OCI-LY1 (cell line): ENCODE measurements around the gene SDC3.
A peak's percentile ranks its signal among the peaks of the same experiment; 100 is the strongest.

Source experiments
- H2AFZ ChIP-seq: fragments of 200-600 bp; sonication (generic), shearing (Covaris generic); 2 replicates; pipeline ENCODE4 v1.6.0; 2014; ENCODE audit warnings: antibody characterized with exemption, mild to moderate bottlenecking, low read length
- H3F3A ChIP-seq: fragments of 200-600 bp; sonication (generic), shearing (Covaris generic); 2 replicates; pipeline ENCODE4 v1.6.0; 2014; ENCODE audit warnings: mild to moderate bottlenecking, antibody characterized with exemption, low read length, moderate library complexity; ENCODE audit not compliant: insufficient read depth
- H3K27ac ChIP-seq: fragments of 200-600 bp; sonication (generic); 2 replicates; pipeline ENCODE4 v1.5.1; 2014; ENCODE audit warnings: low read length, mixed run types, mild to moderate bottlenecking, low read depth; ENCODE audit not compliant: poor library complexity, severe bottlenecking
- H3K27me3 ChIP-seq: fragments of 200-600 bp; sonication (generic); 2 replicates; pipeline ENCODE4 v1.6.0; 2014; ENCODE audit warnings: antibody characterized with exemption, mild to moderate bottlenecking, low read length, moderate library complexity; ENCODE audit not compliant: insufficient read depth
- H3K36me3 ChIP-seq: fragments of 200-600 bp; sonication (generic); 2 replicates; pipeline ENCODE4 v1.6.1; 2014; ENCODE audit warnings: mild to moderate bottlenecking, antibody characterized with exemption, low read length, moderate library complexity, mixed read lengths; ENCODE audit not compliant: insufficient read depth
- H3K4me1 ChIP-seq: fragments of 200-600 bp; sonication (generic); 2 replicates; pipeline ENCODE4 v1.5.1; 2014; ENCODE audit warnings: mild to moderate bottlenecking, low read length, moderate library complexity; ENCODE audit not compliant: insufficient read depth, severe bottlenecking
- H3K4me2 ChIP-seq: fragments of 200-600 bp; sonication (generic), shearing (Covaris generic); 2 replicates; pipeline ENCODE4 v1.6.1; 2014; ENCODE audit warnings: low read length
- H3K4me3 ChIP-seq: fragments of 200-600 bp; sonication (generic); 2 replicates; pipeline ENCODE4 v1.5.1; 2014; ENCODE audit warnings: low read length, low read depth, mild to moderate bottlenecking, mixed read lengths; ENCODE audit not compliant: poor library complexity, severe bottlenecking
- H3K79me2 ChIP-seq: fragments of 200-600 bp; shearing (Covaris generic); 2 replicates; pipeline ENCODE4 v1.6.1; 2016; ENCODE audit warnings: mixed run types, low read length, mixed read lengths; ENCODE audit not compliant: insufficient read depth
- H3K9ac ChIP-seq: fragments of 200-600 bp; sonication (generic), shearing (Covaris generic); 2 replicates; pipeline ENCODE4 v1.6.1; 2014; ENCODE audit warnings: mild to moderate bottlenecking, low read length, mixed read lengths
- H3K9me2 ChIP-seq: fragments of 200-600 bp; sonication (generic), shearing (Covaris generic); 2 replicates; pipeline ENCODE4 v1.6.1; 2014; ENCODE audit warnings: low read depth, mild to moderate bottlenecking, low read length, mixed read lengths
- H3K9me3 ChIP-seq: fragments of 200-600 bp; shearing (Covaris generic); 2 replicates; pipeline ENCODE4 v1.6.1; 2014; ENCODE audit warnings: low read length, mixed read lengths
- H4K20me1 ChIP-seq: fragments of 200-600 bp; sonication (generic), shearing (Covaris generic); 2 replicates; pipeline ENCODE4 v1.6.0; 2016; ENCODE audit warnings: mild to moderate bottlenecking, low read length; ENCODE audit not compliant: insufficient read depth
- EZH2 ChIP-seq: fragments of 200-600 bp; sonication (generic), shearing (Covaris generic); IDR thresholded peaks from 2 replicates; pipeline ENCODE4 v1.8.0; 2017; ENCODE audit warnings: borderline replicate concordance, mixed run types, mild to moderate bottlenecking, antibody characterized with exemption, low read length, moderate library complexity, mixed read lengths
- TF ChIP-seq, protein P1 (sequence below): fragments of 200-600 bp; sonication (generic), shearing (Covaris generic); IDR thresholded peaks from 2 replicates; pipeline ENCODE4 v1.5.1; 2017; ENCODE audit warnings: mild to moderate bottlenecking, antibody characterized with exemption, low read length, moderate library complexity, mixed read lengths

SDC3 gene

GRCh38 chr1:30929944-30930525 lies 21.5 kb upstream of the SDC3 start:
- Histone ChIP-seq H3K9me3 (no peaks in the 10 kb centered on the region), H3K36me3 (peaks cover 37% of the 10 kb centered on the region), H3F3A (no peaks in the 10 kb centered on the region), H4K20me1 (no peaks in the 10 kb centered on the region), H3K9me2 (no peaks in the 10 kb centered on the region), H3K4me3 (no peak overlapping the region), H3K79me2 (no peaks in the 10 kb centered on the region), H3K27me3 (no peaks in the 10 kb centered on the region), H3K4me1 (peaks cover 5% of the 10 kb centered on the region), H3K9ac (no peak overlapping the region), H3K4me2 (no peak overlapping the region), H3K27ac (no peak overlapping the region), H2AFZ (no peak overlapping the region)
- TF ChIP-seq, protein P1, sequence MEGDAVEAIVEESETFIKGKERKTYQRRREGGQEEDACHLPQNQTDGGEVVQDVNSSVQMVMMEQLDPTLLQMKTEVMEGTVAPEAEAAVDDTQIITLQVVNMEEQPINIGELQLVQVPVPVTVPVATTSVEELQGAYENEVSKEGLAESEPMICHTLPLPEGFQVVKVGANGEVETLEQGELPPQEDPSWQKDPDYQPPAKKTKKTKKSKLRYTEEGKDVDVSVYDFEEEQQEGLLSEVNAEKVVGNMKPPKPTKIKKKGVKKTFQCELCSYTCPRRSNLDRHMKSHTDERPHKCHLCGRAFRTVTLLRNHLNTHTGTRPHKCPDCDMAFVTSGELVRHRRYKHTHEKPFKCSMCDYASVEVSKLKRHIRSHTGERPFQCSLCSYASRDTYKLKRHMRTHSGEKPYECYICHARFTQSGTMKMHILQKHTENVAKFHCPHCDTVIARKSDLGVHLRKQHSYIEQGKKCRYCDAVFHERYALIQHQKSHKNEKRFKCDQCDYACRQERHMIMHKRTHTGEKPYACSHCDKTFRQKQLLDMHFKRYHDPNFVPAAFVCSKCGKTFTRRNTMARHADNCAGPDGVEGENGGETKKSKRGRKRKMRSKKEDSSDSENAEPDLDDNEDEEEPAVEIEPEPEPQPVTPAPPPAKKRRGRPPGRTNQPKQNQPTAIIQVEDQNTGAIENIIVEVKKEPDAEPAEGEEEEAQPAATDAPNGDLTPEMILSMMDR: no peak
- TF ChIP-seq EZH2: no peak

DNA sequence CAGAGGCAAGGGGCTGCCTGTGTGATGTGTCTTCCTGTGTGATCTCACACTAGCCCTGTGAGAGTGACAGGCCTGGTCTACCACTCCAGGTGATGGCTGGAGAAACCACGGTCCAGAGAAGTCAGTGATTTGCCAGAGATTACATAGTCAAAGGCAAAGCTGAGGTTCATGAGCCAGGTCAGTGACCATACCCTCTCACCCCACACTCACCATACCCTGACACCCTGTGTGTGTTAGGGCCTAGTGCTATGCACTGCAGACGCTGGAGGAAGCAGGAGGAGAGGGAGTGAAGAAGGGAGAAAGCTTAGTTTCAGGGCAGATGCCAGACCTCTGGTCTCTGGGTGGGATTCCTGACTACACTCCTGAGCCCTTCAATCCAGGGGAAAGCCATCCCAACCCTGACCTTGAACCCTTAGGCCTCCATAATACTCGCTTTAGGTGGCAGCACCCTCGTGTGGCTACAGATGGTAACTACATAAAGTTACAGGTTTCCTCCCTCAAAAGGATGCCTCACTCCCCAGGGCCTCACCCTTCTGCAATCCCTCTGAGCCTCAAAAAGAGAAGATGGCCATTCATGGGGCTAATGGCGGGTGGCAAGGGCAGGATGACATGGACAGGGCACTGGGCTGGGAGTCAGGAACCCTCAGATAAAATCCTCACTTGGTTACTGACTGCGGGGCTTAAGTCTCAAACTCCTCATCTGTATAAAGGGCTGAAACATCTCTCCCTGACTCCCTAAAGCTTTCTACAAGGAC lies 20.8 kb upstream of the SDC3 start:
- Histone ChIP-seq H3K79me2 (no peaks in the 10 kb centered on the region), H2AFZ (no peak overlapping the region), H3K9ac (no peak overlapping the region), H3K9me2 (no peaks in the 10 kb centered on the region), H3K4me3 (no peak overlapping the region), H3K4me1 (peaks cover 5% of the 10 kb centered on the region), H3K9me3 (no peaks in the 10 kb centered on the region), H3F3A (no peaks in the 10 kb centered on the region), H3K36me3 (peaks cover 30% of the 10 kb centered on the region), H4K20me1 (no peaks in the 10 kb centered on the region), H3K27me3 (no peaks in the 10 kb centered on the region), H3K27ac (no peak overlapping the region), H3K4me2 (no peak overlapping the region)
- TF ChIP-seq EZH2: no peak
- TF ChIP-seq, protein P1: peak; percentile 81

DNA sequence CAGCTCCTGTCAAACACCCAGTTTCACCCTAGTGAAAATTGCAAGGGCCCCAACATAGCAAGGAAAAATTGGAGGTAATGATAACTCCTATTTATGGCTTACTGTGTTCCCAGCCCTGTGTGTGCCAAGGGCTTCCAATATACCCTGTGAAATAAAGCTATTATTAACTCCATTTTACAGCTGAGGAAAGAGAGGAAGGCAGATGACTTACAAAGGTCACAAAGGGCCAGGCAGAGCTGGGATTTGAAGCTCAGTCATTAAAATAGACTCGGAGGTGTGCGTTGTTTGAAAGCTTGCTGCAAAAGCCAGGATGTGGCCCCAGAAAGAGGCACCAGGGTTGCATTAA lies 20.2 kb upstream of the SDC3 start:
- Histone ChIP-seq H3K4me1 (peaks cover 5% of the 10 kb centered on the region), H3K36me3 (peaks cover 24% of the 10 kb centered on the region), H3K4me3 (no peak overlapping the region), H3K27ac (no peak overlapping the region), H3K27me3 (no peaks in the 10 kb centered on the region), H3K4me2 (no peak overlapping the region), H3K9ac (no peak overlapping the region), H3K79me2 (no peaks in the 10 kb centered on the region), H2AFZ (no peak overlapping the region), H3K9me3 (no peaks in the 10 kb centered on the region), H3K9me2 (no peaks in the 10 kb centered on the region), H4K20me1 (no peaks in the 10 kb centered on the region), H3F3A (no peaks in the 10 kb centered on the region)
- no peak for TF ChIP-seq EZH2
- TF ChIP-seq, protein P1: no peak
